ENCODE results near the gene IFNG.

IFNG gene

DNA sequence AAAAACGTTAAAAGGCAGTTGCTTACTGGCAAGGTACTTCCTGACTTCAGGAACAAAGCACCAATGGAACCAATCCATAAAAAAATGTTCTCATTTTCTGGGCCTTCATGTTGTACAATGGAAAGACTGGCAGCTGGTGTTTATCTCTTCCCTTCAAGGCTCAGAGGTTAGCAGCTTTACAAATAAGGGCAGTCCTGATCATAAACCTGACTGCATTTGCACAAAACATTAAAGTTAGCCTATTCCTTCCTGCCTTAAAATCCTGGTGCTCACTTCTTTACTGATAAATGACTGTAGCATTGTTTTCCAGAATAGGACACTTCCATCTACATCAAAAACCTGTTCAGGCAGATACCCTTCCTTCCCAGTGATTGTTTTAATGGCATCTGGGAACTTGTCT is 46.9 kb upstream of the IFNG start:
- ATAC-seq, result no peak
- TF ChIP-seq PPARA (CRISPR knock-in tag; IDR thresholded peaks at IDR 0.05; ENCODE audit: borderline replicate concordance) (no peak), BACH2 (CRISPR knock-in tag; IDR thresholded peaks at IDR 0.05; ENCODE audit: borderline replicate concordance) (no peak), POU6F1 (CRISPR knock-in tag; IDR thresholded peaks at IDR 0.05; ENCODE audit: borderline replicate concordance, low read depth) (no peak)

GRCh38 chr12:68203460-68203875 is 43.9 kb upstream of the IFNG start:
- no peak for TF ChIP-seq ZNF565 (CRISPR knock-in tag; conservative IDR thresholded peaks at IDR 0.05; ENCODE audit: low read depth)
- TF ChIP-seq ESRRG (CRISPR knock-in tag; IDR thresholded peaks at IDR 0.05), result no peak
- no peak for TF ChIP-seq PPARA (CRISPR knock-in tag; IDR thresholded peaks at IDR 0.05; ENCODE audit: borderline replicate concordance)
- no peak for ATAC-seq

DNA sequence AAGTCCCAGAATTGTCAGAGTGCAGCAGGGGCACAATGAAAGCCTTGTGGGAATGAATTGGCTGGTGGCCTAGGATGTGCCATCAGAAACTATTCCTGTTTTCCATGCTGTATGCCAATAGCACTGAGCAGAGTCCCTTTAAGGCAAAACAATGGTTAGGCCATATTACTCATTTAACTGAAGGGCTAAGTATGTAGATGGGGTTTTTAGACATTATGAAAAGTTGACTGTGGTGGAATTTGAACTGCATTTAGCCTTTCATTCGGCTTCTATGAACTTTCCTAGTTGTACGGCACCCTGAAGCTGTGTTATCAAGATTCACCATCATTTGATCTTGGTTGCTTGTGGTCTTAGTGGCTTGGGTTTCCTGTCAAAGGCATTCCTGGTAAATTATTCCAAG is 41.3 kb upstream of the IFNG start:
- ATAC-seq, result no peak
- TF ChIP-seq CSRNP3 (CRISPR knock-in tag; IDR thresholded peaks at IDR 0.05) (no peak), CREB5 (CRISPR knock-in tag; IDR thresholded peaks at IDR 0.05; ENCODE audit: low read depth) (no peak), TSHZ2 (CRISPR knock-in tag; IDR thresholded peaks at IDR 0.05) (no peak), ZNF8 (CRISPR knock-in tag; IDR thresholded peaks at IDR 0.05) (no peak), CSDC2 (CRISPR knock-in tag; IDR thresholded peaks at IDR 0.05) (no peak), RARB (CRISPR knock-in tag; IDR thresholded peaks at IDR 0.05) (no peak), ARNTL (CRISPR knock-in tag; IDR thresholded peaks at IDR 0.05; ENCODE audit: borderline replicate concordance, low read depth) (no peak), ZNF565 (CRISPR knock-in tag; conservative IDR thresholded peaks at IDR 0.05; ENCODE audit: low read depth) (no peak), ZFP30 (CRISPR knock-in tag; IDR thresholded peaks at IDR 0.05) (no peak), ESRRG (CRISPR knock-in tag; IDR thresholded peaks at IDR 0.05) (no peak), TOX (CRISPR knock-in tag; IDR thresholded peaks at IDR 0.05; ENCODE audit: borderline replicate concordance) (no peak), ZFP3 (CRISPR knock-in tag; IDR thresholded peaks at IDR 0.05) (no peak), ZNF70 (CRISPR knock-in tag; IDR thresholded peaks at IDR 0.05) (no peak), BACH2 (CRISPR knock-in tag; IDR thresholded peaks at IDR 0.05; ENCODE audit: borderline replicate concordance) (no peak), SNAI2 (CRISPR knock-in tag; IDR thresholded peaks at IDR 0.05) (no peak), PPARA (CRISPR knock-in tag; IDR thresholded peaks at IDR 0.05; ENCODE audit: borderline replicate concordance) (no peak), ISL1 (CRISPR knock-in tag; IDR thresholded peaks at IDR 0.05) (no peak), TCF4 (CRISPR knock-in tag; IDR thresholded peaks at IDR 0.05; ENCODE audit: borderline replicate concordance) (no peak), ZC3H10 (CRISPR knock-in tag; IDR thresholded peaks at IDR 0.05) (no peak)
- TF ChIP-seq, protein P1, sequence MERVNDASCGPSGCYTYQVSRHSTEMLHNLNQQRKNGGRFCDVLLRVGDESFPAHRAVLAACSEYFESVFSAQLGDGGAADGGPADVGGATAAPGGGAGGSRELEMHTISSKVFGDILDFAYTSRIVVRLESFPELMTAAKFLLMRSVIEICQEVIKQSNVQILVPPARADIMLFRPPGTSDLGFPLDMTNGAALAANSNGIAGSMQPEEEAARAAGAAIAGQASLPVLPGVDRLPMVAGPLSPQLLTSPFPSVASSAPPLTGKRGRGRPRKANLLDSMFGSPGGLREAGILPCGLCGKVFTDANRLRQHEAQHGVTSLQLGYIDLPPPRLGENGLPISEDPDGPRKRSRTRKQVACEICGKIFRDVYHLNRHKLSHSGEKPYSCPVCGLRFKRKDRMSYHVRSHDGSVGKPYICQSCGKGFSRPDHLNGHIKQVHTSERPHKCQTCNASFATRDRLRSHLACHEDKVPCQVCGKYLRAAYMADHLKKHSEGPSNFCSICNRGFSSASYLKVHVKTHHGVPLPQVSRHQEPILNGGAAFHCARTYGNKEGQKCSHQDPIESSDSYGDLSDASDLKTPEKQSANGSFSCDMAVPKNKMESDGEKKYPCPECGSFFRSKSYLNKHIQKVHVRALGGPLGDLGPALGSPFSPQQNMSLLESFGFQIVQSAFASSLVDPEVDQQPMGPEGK (CRISPR knock-in tag; IDR thresholded peaks at IDR 0.05; ENCODE audit: borderline replicate concordance), result no peak

Measured in SK-N-SH treated with all-trans-retinoic acid at 6 μM for 48 hours (cell line).